NCI-H187 treated with DMSO at 0.1 percent for 48 hours (cell line): ENCODE measurements around the gene SPOCK3.
"Not testable (repeated sequence)": the region's sequence is repeated elsewhere in the genome, so short reads cannot be mapped to it uniquely, and the experiment has no call there.

ENCODE experiments used
- DNase-seq: peaks from one replicate; lab custom pipeline; 2025; lab: John Stamatoyannopoulos, UW

SPOCK3 gene

GRCh38 chr4:166823126-166823525, 411.2 kb downstream of the SPOCK3 start:
- no peak for DNase-seq

GRCh38 chr4:166822386-166822785, 411.9 kb downstream of the SPOCK3 start:
- no peak for DNase-seq

DNA sequence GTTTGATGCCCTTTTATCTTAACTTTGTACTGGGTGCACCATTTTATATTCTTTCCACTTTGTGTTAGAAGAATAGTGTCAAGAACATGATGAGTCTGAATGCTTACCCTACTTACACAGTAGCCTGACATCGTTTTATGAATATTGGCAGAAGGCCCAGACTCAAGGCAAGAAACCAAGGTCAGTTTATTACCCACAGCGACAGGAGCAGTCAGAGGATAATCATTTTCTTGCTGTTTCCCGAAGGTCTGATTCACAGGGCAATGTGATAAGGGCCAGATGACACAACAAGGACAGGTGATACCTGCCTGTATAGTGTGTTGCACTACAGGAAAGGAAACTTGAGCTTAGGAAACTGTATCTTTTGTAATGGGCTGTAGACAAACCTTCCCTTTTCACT, 417.4 kb downstream of the SPOCK3 start:
- no peak for DNase-seq

GRCh38 chr4:166808380-166808779, 425.9 kb downstream of the SPOCK3 start:
- no peak for DNase-seq

- DNase-seq = no peak
These were observed 431.9 kb downstream of the SPOCK3 start for GRCh38 chr4:166802346-166802745.

GRCh38 chr4:166798126-166798525, 436.2 kb downstream of the SPOCK3 start:
- DNase-seq = no peak

- no peak for DNase-seq
These were observed 456.5 kb downstream of the SPOCK3 start for GRCh38 chr4:166777760-166778159.

DNA sequence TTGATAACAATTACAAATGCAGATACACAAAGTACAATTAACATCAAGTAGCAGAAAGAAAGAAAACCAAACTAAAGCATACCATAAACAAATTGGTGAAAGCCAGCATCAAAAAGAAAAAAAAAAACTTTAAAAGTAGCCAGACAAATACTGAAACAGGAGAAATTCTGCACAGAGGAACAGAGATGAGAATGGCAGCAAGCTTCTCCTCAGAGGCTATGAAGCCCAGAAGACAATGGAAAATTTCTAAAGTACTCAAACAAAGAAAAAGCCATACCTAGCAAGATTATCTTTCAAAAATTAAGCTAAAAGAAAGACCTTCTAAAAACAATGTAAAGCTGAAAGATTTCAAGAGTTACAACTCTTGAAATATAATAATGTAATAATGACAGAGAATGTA, 471.3 kb downstream of the SPOCK3 start:
- no peak for DNase-seq

DNA sequence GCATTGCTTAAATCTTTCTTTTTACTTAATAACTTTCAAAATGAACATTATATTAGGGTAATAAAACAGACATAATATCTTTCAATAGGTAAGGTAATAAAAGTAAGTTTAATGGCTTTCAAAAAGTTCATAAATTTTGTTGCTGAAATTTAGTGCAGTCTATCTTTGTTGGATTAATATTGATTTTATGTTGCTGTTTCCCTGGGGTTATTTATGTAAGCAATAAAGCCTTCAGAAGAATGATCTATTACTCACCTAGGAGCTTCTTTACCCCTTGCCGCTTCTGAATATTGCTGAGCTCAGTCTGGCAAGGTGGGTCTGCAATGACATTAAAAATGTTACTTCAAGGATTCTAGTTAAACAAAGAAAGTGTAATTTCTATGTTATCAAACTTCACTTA, 492.6 kb downstream of the SPOCK3 start:
- no peak for DNase-seq

DNA sequence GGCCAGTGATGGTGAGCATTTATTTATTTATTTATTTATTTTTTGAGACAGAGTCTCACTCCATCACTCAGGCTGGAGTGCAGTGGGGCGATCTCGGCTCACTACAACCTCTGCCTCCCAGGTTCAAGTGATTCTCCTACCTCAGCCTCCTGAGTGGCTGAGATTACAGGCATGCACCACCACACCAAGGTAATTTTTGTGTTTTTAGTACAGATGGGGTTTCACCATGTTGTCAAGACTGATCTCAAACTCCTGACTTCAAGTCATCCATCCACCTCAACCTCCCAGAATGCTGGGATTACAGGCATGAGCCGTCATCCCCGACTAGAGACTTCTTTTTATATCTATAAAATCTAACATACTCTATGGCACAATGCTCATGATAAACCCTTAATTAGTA, 495.1 kb downstream of the SPOCK3 start:
- not testable (repeated sequence) for DNase-seq

- DNase-seq = no peak
These were observed 496.9 kb downstream of the SPOCK3 start for GRCh38 chr4:166737430-166737829.

DNA sequence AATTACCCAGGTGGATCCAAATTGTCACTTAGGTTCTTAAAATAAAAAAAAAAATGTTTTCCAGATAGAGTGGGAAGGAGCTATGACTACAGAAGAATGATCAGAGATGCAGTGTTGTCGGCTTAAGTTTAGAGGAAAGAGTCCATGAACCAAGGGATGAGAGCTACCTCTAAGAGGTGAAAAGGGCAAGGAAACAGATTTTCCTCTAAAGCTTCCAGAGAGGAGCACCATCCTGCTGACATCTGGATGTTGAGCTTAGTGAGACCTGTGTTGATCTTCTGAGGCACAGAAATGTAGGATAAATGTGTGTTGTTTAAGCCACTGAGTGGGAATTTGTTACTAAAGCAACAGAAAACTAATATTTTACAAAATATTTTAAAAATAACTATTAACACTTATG, 498.7 kb downstream of the SPOCK3 start:
- DNase-seq = no peak

- no peak for DNase-seq
These were observed 499.5 kb downstream of the SPOCK3 start for GRCh38 chr4:166734797-166735196.

DNA sequence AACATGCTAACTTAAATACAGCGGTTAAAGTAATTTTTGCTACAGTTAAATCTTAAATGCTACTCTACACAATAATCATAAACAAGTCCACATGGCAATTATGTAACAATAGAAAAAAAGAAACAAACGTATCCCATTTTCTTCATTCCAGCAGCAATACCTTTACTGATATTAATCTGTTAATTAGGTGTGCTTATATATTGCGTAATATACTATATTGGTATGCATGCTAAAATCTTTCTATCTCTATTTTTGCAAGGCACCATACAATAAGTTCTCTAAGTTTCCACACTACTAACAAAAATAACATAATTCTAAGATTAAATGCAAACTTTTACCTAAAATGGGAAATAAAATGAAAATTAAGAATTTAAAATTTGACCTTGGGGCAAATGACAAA, 500.6 kb downstream of the SPOCK3 start:
- DNase-seq = no peak

DNA sequence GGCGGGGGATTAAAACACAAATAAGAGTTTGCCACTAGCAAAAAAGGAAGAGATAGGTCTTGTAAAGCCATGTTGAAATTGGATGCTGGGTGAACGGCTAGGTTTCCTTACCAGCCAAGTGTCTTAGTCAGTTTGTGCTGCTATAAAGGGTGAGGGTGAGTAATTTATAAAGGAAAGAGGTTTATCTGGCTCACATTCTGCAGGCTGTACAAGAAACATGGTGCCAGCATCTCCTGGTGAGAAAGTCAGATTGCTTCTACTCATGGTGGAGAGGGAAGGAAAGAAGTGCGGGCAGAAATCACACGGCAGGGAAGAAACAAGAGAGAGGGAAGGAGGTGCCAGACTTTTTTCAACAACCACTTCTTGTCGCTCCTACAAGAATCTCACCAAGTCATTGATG, 507.5 kb downstream of the SPOCK3 start:
- DNase-seq = no peak

DNA sequence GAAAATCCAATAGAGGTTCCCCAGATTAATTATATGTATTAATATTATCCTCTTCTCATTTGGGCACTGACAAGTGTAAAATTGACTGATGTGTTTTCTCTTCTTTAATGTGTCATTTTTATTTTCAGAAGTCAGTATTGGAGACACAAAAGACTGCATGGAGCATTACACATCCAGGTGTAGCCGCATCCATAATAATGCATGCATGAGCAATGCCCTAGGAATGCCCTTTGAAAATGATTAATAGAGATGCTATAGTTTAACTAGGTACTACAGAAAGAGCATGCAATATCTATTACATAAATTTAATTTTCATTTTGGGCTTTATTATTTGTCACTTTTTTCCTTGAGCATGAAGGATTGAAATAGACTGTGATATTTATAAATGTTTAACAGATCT, 509.9 kb downstream of the SPOCK3 start:
- DNase-seq = no peak

- no peak for DNase-seq
These were observed 510.7 kb downstream of the SPOCK3 start for GRCh38 chr4:166723532-166724140.

GRCh38 chr4:166715748-166716713, 518.3 kb downstream of the SPOCK3 start:
- DNase-seq = not testable (repeated sequence)

GRCh38 chr4:166700592-166700991, 533.7 kb downstream of the SPOCK3 start:
- DNase-seq = no peak

- DNase-seq = no peak
These were observed 545.5 kb downstream of the SPOCK3 start for GRCh38 chr4:166688835-166689234.

DNA sequence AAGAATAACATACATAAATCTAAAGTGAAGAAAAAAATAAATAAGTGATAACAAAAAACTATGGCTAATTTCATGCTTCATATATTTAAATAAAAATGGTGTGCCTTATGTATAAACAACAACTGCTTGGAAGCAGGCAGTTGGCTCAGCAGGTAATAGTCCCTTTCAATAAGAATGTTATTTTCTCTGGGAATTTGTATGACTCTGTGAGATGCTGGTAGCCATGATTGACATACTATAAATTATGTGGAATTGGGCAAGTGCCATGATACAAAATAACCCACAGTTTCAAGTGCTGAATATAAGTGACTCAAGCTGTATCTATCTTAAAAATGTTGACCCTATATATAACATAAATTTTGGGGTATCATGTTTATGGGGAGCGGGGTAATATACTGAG, 546.5 kb downstream of the SPOCK3 start:
- no peak for DNase-seq
